NCI-H2196 treated with DMSO at 0.1 percent for 48 hours (cell line): ENCODE results near the gene EBF3.

Experiments used
- DNase-seq: peaks from one replicate; lab custom pipeline; 2025; ENCODE audit not compliant: unreplicated experiment; lab: John Stamatoyannopoulos, UW

EBF3 gene, protein sequence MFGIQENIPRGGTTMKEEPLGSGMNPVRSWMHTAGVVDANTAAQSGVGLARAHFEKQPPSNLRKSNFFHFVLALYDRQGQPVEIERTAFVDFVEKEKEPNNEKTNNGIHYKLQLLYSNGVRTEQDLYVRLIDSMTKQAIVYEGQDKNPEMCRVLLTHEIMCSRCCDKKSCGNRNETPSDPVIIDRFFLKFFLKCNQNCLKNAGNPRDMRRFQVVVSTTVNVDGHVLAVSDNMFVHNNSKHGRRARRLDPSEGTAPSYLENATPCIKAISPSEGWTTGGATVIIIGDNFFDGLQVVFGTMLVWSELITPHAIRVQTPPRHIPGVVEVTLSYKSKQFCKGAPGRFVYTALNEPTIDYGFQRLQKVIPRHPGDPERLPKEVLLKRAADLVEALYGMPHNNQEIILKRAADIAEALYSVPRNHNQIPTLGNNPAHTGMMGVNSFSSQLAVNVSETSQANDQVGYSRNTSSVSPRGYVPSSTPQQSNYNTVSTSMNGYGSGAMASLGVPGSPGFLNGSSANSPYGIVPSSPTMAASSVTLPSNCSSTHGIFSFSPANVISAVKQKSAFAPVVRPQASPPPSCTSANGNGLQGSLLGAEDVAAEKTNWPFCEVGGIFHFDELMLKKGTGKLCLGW

GRCh38 chr10:129963641-129964501 lies at the start of gene EBF3:
Gene EBF3, minus strand, starts transcription at chr10:129964274. Its CDS starts 506 bp downstream, at chr10:129963768.
- no peak for DNase-seq

GRCh38 chr10:130013335-130014262 lies 49.5 kb upstream of the EBF3 start:
- DNase-seq = no peak

DNA sequence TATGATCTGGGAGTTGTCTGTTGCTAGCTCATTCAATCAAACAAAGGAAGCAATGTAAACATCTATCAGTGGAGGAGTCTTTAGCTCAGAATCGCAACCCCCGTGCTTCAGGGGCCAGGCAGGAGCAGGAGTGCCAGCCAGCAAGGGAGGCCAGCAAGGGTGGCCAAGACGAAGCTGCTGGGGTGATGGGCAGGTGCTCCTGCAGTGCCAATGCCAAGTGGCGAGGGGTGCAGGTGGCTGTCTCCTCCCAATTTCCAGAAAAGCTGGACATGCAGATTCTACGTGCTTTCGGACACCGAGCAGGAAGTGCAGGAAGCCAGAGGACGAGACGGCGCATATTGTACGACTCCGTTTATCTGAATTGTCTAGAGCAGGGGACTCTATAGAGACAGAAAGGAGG lies 48.1 kb upstream of the EBF3 start:
- DNase-seq = no peak

GRCh38 chr10:130010653-130011052 lies 46.6 kb upstream of the EBF3 start:
- no peak for DNase-seq

DNA sequence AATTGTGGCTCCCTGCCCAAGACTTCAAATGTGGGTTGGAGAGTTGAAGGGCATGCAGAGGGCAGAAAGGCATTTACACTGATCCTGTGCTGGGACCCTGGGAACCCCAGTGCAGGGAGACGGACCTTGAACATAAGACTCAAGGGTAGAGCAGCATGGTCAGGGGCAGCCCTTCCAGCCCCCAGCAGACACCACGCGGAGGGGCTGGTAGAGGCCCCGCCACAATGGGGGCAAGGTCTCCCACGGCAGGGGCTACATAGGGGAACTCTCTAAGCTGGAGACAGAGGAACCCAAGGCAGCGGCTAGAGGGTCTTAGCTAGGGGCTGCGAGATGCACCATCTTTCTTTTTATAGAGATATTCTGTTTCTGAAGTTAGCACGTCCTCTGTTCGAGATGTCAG lies 45.2 kb upstream of the EBF3 start:
- DNase-seq = no peak

DNA sequence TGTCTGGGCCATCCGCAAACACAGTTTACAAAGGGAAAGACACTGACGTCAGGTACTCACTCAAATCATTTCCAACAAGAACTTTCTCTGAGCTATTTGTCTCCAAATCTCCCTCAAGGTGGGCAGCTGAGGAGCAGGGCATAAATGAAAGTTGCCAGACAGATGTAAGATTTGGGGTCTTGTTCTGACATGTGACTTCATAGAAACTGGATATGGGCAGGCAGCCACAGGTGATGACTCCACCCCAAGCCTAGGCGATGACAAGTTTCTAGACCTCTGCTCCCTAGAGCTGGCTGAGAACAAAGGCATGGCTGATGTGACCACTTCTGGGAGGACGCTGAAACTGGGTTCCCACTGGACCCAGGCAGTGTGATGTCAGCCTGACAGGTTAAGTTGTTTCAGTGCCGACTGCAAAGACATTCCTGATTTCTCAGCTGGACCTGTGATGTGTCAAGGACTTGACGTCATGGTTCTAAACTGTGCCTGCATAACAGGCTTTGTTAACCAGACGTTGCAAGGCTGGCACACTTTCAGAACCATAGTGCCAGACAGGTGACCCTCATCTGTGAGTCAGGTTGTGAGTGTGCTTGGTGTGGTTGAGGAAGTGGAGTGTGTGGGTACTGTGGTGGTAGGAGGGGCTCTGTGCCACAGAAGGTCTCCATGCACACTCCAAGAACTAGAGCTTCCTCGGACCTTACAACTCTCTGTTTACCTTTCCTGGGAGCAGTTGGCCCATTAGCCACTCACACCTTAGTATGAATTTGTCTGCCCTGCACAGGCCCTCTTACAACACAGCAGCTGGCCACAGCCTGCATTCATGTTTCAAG lies 39.9 kb upstream of the EBF3 start:
- no peak for DNase-seq

- no peak for DNase-seq
Measured at GRCh38 chr10:130003166-130003565, 39.1 kb upstream of the EBF3 start.

GRCh38 chr10:130002606-130003005 lies 38.5 kb upstream of the EBF3 start:
- DNase-seq = no peak

DNA sequence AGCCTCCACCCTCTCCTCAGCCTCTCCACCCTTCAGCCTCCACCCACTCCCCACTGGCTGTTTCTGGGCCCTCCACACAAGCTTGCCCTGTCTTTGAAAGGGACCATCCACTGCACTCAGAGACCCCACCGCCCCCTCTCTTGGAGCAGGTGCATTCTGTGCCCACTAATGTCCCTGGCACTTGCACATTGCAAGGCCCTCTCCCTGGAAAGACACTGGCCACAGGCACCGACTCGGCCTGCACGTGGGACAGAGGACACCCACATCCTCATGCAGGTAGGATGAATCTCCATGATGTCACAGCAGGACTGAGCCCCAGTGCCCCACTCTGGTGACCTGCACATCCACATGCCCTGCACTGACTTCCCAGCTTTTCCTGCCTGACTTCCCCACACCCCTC lies 36.8 kb upstream of the EBF3 start:
- no peak for DNase-seq

- DNase-seq = no peak
Measured at GRCh38 chr10:129999140-129999539, 35.1 kb upstream of the EBF3 start.

- DNase-seq = no peak
Measured at GRCh38 chr10:129993621-129994020, 29.5 kb upstream of the EBF3 start.

DNA sequence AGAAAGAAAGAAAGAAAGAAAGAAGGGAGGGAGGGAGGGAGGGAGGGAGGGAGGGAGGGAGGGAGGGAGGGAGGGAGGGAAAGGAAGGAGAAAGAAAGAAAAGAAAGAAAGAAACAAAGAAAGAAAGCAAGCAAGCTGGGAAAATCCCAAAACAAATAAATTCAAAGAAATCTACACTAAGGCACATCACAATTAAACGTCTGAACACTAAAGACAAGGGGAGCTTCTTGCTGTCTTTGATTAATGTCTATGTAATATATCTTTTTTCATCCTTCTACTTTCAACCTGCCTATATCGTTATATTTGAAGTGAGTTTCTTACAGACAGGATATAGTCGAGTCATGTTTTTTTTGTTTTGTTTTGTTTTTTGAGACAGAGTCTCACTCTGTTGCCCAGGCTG lies 28.3 kb upstream of the EBF3 start:
- no peak for DNase-seq

DNA sequence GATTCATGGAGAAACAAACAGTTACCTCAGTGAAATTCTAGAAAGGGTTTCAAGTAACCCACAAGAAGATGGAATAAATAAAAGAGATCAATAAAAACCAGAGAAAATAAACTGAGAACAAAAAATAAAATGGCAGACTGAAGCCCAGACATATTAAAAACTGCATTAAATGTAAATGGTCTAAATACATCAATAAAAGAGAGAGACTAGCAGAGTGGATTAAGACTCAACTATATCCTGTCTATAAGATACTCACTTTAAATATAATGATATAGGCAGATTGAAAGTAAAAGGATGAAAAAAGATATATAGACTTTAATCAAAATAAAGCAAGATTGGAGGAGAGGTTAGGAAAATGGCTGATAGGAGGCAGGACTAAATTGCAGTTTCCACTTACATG lies 18.8 kb upstream of the EBF3 start:
- no peak for DNase-seq

DNA sequence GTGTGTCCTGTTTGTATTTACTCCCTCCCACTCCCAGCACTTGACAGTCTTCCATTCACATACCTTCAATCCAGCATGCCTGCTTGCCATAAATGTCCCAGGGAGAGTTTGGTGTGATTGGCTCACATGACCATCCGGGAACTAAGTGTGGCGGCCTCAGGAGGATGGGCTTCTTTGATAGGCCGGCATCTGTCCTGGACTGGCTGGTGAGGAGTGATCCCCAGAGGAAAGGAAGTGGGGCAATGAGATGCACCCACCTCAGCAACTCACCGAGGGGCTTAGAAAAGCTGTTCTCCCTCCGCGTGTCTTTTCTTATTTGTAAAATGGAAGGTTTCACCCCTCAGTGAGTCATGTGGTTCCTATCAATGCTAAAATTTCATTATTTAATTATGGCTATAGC lies 14.9 kb upstream of the EBF3 start:
- DNase-seq = no peak

- DNase-seq = no peak
Measured at GRCh38 chr10:129978322-129978721, 14.2 kb upstream of the EBF3 start.

GRCh38 chr10:129977794-129978193 lies 13.7 kb upstream of the EBF3 start:
- no peak for DNase-seq

- DNase-seq = no peak
Measured at GRCh38 chr10:129973674-129974059, 9.6 kb upstream of the EBF3 start.

- no peak for DNase-seq
Measured at GRCh38 chr10:129972966-129973673, 9.0 kb upstream of the EBF3 start.
